ENCODE measurements around the gene WFS1.

Gene WFS1

GRCh38 chr4:6252051-6252450 is 17.6 kb upstream of the WFS1 start:
- no peak for TF ChIP-seq CTCF (IDR thresholded peaks at IDR 0.05; ENCODE audit: insufficient read depth, low read depth, low read length, missing control alignments)
- no peak for DNase-seq (ENCODE audit: low read depth)
- no peak overlapping the region for H3K4me3 ChIP-seq (ENCODE audit: low read length)

- TF ChIP-seq CTCF (IDR thresholded peaks at IDR 0.05; ENCODE audit: insufficient read depth, low read depth, low read length, missing control alignments) = no peak
- H3K4me3 ChIP-seq (ENCODE audit: low read length) = no peak overlapping the region
- no peak for DNase-seq (ENCODE audit: low read depth)
Observed at GRCh38 chr4:6253111-6253510, 16.5 kb upstream of the WFS1 start.

- no peak for DNase-seq (ENCODE audit: low read depth)
- TF ChIP-seq CTCF (IDR thresholded peaks at IDR 0.05; ENCODE audit: insufficient read depth, low read depth, low read length, missing control alignments) = no peak
- no peak overlapping the region for H3K4me3 ChIP-seq (ENCODE audit: low read length)
Observed at GRCh38 chr4:6253961-6254360, 15.7 kb upstream of the WFS1 start.

GRCh38 chr4:6256141-6256540 is 13.5 kb upstream of the WFS1 start:
- no peak for DNase-seq (ENCODE audit: low read depth)
- H3K4me3 ChIP-seq (ENCODE audit: low read length) = no peak overlapping the region
- no peak for TF ChIP-seq CTCF (IDR thresholded peaks at IDR 0.05; ENCODE audit: insufficient read depth, low read depth, low read length, missing control alignments)

GRCh38 chr4:6257247-6258025 is 12.2 kb upstream of the WFS1 start:
- DNase-seq (ENCODE audit: low read depth) = peak; percentile 17
- no peak for TF ChIP-seq CTCF (IDR thresholded peaks at IDR 0.05; ENCODE audit: insufficient read depth, low read depth, low read length, missing control alignments)
- H3K4me3 ChIP-seq (ENCODE audit: low read length) = no peak overlapping the region

- DNase-seq (ENCODE audit: low read depth) = no peak
- no peak overlapping the region for H3K4me3 ChIP-seq (ENCODE audit: low read length)
- TF ChIP-seq CTCF (IDR thresholded peaks at IDR 0.05; ENCODE audit: insufficient read depth, low read depth, low read length, missing control alignments) = no peak
Observed at GRCh38 chr4:6258026-6258360, 11.7 kb upstream of the WFS1 start.

GRCh38 chr4:6258741-6259140 is 10.9 kb upstream of the WFS1 start:
- DNase-seq (ENCODE audit: low read depth) = no peak
- no peak overlapping the region for H3K4me3 ChIP-seq (ENCODE audit: low read length)
- no peak for TF ChIP-seq CTCF (IDR thresholded peaks at IDR 0.05; ENCODE audit: insufficient read depth, low read depth, low read length, missing control alignments)

All from epithelial cell of esophagus (primary cell).